Psoas muscle (tissue), 8 donors: ENCODE measurements around the gene ZSCAN2. TPM values are rescaled to one million over a fixed set of nuclear protein-coding genes. Genes with fewer than 3 reads are reported as not detected.

Source experiments
- ATAC-seq, 4 donors: fragments of 200-7000 bp; cut with Tn5 transposase; one replicate each; pipeline ENCODE4 v1.9.1; 2020; ENCODE audit warnings: moderate library complexity in 3 of 4, mild to moderate bottlenecking in 2 of 4
- DNase-seq, 2 donors: peaks; one replicate each; pipeline ENCODE4 v3.0.0-alpha.2; 2020
- H3K27ac ChIP-seq: fragments of 200-600 bp; one replicate; pipeline ENCODE4 v1.8.0; 2022
- H3K27me3 ChIP-seq, 3 donors: fragments of 200-600 bp in 1 of 3; one replicate each; pipeline versions ENCODE4 v1.6.1 to v1.8.0; 2013 to 2022; ENCODE audit warnings: low read length in 2 of 3, mild to moderate bottlenecking in 2 of 3, moderate library complexity in 1 of 3; ENCODE audit not compliant: insufficient read depth in 3 of 3
- H3K36me3 ChIP-seq, 2 donors: fragments of 200-600 bp in 1 of 2; one replicate each; pipeline versions ENCODE4 v1.6.1 to v1.8.0; 2013 to 2022; ENCODE audit warnings: low read depth in 1 of 2, mild to moderate bottlenecking in 1 of 2, moderate library complexity in 1 of 2; ENCODE audit not compliant: insufficient read depth in 1 of 2
- H3K4me1 ChIP-seq: fragments of 200-600 bp; one replicate; pipeline ENCODE4 v1.8.0; 2022
- H3K4me3 ChIP-seq: fragments of 200-600 bp; one replicate; pipeline ENCODE4 v1.8.0; 2022; ENCODE audit warnings: mild to moderate bottlenecking
- H3K9me3 ChIP-seq: fragments of 200-600 bp; one replicate; pipeline ENCODE4 v1.8.0; 2022
- WGBS, 3 donors: extraction: QIAGEN DNeasy Blood & Tissue Kit; methylation state at CpG; one replicate each; pipeline versions ENCODE4 v1.1.6 to v1.1.7; 2013; 5-methylcytosine and 5-hydroxymethylcytosine counted together
- intact Hi-C, 2 donors: fragments of 100-400 bp; cut with DNase I; formaldehyde crosslinking; loops; one replicate each; pipeline versions ENCODE4 v1.11.0 to v1.14.2; 2022
- polyA plus RNA-seq, 3 donors: library from polyadenylated mRNA; stranded (reverse); fragments of 200-250 nt; gene quantifications; one replicate each; pipeline ENCODE4 v1.2.3, GENCODE V29; 2013
- total RNA-seq, 4 donors: library from RNA; stranded (reverse); fragmentation: NEBNext Ultra II Directional in 2 of 4; extraction: Animal tissue kit (Norgen Biotek cat#: 25700) in 2 of 4; gene quantifications; one replicate each; pipeline versions ENCODE4 v1.2.1 to v1.2.4, GENCODE V29; 2021 to 2023
- TF ChIP-seq, protein P1 (sequence below): fragments of 200-600 bp; IDR thresholded peaks from one replicate; pipeline ENCODE4 v1.8.0; 2022; ENCODE audit warnings: antibody characterized with exemption
- donor health status: healthy with polysubstance abuse.
- donor health status: DM: no; HTN: no; CAD: no; lungs with moderate emphysema.
- donor health status: Bipolar disorder and iron deficiency.
- donor health status: healthy.
- donor health status: DM: yes; HTN: yes; CAD: no.
- donor health status: DM: no; HTN: no; CAD: no.
- donor health status: DM: no; HTN: no; CAD: no.
- donor health status: DM: yes; HTN: yes; CAD: no.

The ZSCAN2 gene
- total and polyA plus RNA-seq, 7 donors: 3.3 to 9.6 (median 4.4) TPM

DNA sequence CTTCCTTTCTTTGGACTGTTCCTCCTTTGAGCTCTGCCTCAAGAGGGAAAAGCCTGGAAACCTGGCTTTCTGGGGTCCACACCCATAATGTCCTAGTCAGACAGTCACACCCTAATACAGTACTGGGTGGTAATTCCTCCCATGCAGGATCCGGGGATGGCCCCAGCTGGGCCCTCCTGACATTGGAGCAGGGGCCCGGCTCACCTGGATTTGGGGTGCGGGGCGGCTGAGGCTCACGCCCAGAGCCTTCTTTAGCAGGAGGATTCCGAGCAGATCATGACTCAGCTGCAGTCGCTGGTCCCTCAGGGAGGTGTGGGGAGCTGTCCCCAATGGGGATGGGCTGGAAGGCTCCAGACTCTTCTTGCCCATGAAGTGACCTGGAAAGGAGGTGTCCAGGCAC is 56.2 kb downstream of the ZSCAN2 start:
- no peak for ATAC-seq
- no peaks in the 10 kb centered on the region for H3K9me3 ChIP-seq
- no peak overlapping the region for H3K27ac ChIP-seq
- DNase-seq: peak in 1 of 2 donors; percentile 29
- WGBS, 3 donors: 90 to 93% (median 92%) methylated on average over 7 of the region's 7 CpGs
- intact Hi-C loops: loop anchor here in 1 of 2 donors (5.0 to 10.0 kb wide), 2 partner anchors 220 to 268 kb away; no protein-coding TSS in a partner anchor
- peaks cover 3 to 18% of the 10 kb centered on the region in 2 donors for H3K36me3 ChIP-seq
- no peaks in the 10 kb centered on the region for H3K27me3 ChIP-seq
- H3K4me1 ChIP-seq: peaks cover 19% of the 10 kb centered on the region
- peak overlapping the region; percentile 73 for H3K4me3 ChIP-seq
- TF ChIP-seq, protein P1, sequence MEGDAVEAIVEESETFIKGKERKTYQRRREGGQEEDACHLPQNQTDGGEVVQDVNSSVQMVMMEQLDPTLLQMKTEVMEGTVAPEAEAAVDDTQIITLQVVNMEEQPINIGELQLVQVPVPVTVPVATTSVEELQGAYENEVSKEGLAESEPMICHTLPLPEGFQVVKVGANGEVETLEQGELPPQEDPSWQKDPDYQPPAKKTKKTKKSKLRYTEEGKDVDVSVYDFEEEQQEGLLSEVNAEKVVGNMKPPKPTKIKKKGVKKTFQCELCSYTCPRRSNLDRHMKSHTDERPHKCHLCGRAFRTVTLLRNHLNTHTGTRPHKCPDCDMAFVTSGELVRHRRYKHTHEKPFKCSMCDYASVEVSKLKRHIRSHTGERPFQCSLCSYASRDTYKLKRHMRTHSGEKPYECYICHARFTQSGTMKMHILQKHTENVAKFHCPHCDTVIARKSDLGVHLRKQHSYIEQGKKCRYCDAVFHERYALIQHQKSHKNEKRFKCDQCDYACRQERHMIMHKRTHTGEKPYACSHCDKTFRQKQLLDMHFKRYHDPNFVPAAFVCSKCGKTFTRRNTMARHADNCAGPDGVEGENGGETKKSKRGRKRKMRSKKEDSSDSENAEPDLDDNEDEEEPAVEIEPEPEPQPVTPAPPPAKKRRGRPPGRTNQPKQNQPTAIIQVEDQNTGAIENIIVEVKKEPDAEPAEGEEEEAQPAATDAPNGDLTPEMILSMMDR: no peak

- no peaks in the 10 kb centered on the region for H3K9me3 ChIP-seq
- H3K27ac ChIP-seq: peak overlapping the region; percentile 80
- H3K27me3 ChIP-seq: no peaks in the 10 kb centered on the region
- peaks cover 3 to 10% of the 10 kb centered on the region in 2 donors for H3K36me3 ChIP-seq
- peaks cover 19% of the 10 kb centered on the region for H3K4me1 ChIP-seq
- DNase-seq (peak in 1 of 2 donors; percentile 59), ATAC-seq (no peak)
- 17 to 20% (median 19%) methylated on average over 15 to 17 of the region's 17 CpGs for WGBS, 3 donors
- TF ChIP-seq, protein P1: no peak
- peak overlapping the region; percentile 73 for H3K4me3 ChIP-seq
- intact Hi-C loops: loop anchor here in 1 of 2 donors (5.0 to 10.0 kb wide), 2 partner anchors 220 to 267 kb away; no protein-coding TSS in a partner anchor
Observed at GRCh38 chr15:84657748-84658079, 56.9 kb downstream of the ZSCAN2 start.

- intact Hi-C loops: loop anchor here in 1 of 2 donors (5.0 to 10.0 kb wide), 2 partner anchors 219 to 267 kb away; no protein-coding TSS in a partner anchor
- ATAC-seq: peak; percentile 61 to 80 (median 74)
- 1 to 2% (median 1%) methylated on average over 43 to 61 of the region's 61 CpGs for WGBS, 3 donors
Observed at GRCh38 chr15:84658080-84658787, 57.4 kb downstream of the ZSCAN2 start, which contains the start of gene NMB. Gene NMB, minus strand, starts transcription at chr15:84658199. Its CDS starts 47 bp downstream, at chr15:84658152.

GRCh38 chr15:84658788-84659411 is 58.1 kb downstream of the ZSCAN2 start:
- Histone ChIP-seq H3K4me1 (peaks cover 14% of the 10 kb centered on the region), H3K27me3 (no peaks in the 10 kb centered on the region), H3K27ac (peak overlapping the region; percentile 80), H3K4me3 (peak overlapping the region; percentile 73), H3K9me3 (no peaks in the 10 kb centered on the region), H3K36me3 (peaks cover 3 to 4% of the 10 kb centered on the region in 2 donors)
- ATAC-seq (no peak), DNase-seq (no peak)
- intact Hi-C loops: loop anchor here in 1 of 2 donors (5.0 to 10.0 kb wide), 2 partner anchors 218 to 266 kb away; no protein-coding TSS in a partner anchor
- 40 to 56% (median 45%) methylated on average over 7 of the region's 7 CpGs for WGBS, 3 donors
- TF ChIP-seq, protein P1: no peak

More at GRCh38 chr15:84658080-84658787, 57.4 kb downstream of the ZSCAN2 start, which contains the start of gene NMB:
- peaks cover 18% of the 10 kb centered on the region for H3K4me1 ChIP-seq
- no peaks in the 10 kb centered on the region for H3K9me3 ChIP-seq
- peak; percentile 81 to 90 for DNase-seq
- H3K27ac ChIP-seq: peak within 1 kb of the TSS; percentile 80
- TF ChIP-seq, protein P1: peak; percentile 44
- H3K4me3 ChIP-seq: peak within 1 kb of the TSS; percentile 73
- H3K27me3 ChIP-seq: no peaks in the 10 kb centered on the region
- peaks cover 3 to 5% of the 10 kb centered on the region in 2 donors for H3K36me3 ChIP-seq
